ENCODE measurements around the gene GALNT9.

GRCh38 chr12:132345126-132345525 is 15.7 kb upstream of the GALNT9 start:
- TF ChIP-seq HOXB13 (CRISPR knock-in tag; IDR thresholded peaks at IDR 0.05; ENCODE audit: low read depth) (no peak), CTCF (IDR thresholded peaks at IDR 0.05) (no peak), POLR2A (IDR thresholded peaks at IDR 0.05; ENCODE audit: low read length) (no peak), CBX8 (IDR thresholded peaks at IDR 0.05) (no peak), CEBPB (IDR thresholded peaks at IDR 0.05) (no peak), KDM1A (IDR thresholded peaks at IDR 0.05; ENCODE audit: low read depth) (no peak), JUNB (IDR thresholded peaks at IDR 0.05) (no peak), USF2 (IDR thresholded peaks at IDR 0.05) (no peak), MAX (IDR thresholded peaks at IDR 0.05) (no peak), CHD2 (IDR thresholded peaks at IDR 0.05; ENCODE audit: low read length, partially characterized antibody) (no peak), SMC3 (IDR thresholded peaks at IDR 0.05) (no peak), SREBF2 (IDR thresholded peaks at IDR 0.05) (no peak), MAZ (IDR thresholded peaks at IDR 0.05; ENCODE audit: borderline replicate concordance, low read depth, low read length) (no peak)
- TF ChIP-seq, protein P1, sequence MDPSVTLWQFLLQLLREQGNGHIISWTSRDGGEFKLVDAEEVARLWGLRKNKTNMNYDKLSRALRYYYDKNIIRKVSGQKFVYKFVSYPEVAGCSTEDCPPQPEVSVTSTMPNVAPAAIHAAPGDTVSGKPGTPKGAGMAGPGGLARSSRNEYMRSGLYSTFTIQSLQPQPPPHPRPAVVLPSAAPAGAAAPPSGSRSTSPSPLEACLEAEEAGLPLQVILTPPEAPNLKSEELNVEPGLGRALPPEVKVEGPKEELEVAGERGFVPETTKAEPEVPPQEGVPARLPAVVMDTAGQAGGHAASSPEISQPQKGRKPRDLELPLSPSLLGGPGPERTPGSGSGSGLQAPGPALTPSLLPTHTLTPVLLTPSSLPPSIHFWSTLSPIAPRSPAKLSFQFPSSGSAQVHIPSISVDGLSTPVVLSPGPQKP (IDR thresholded peaks at IDR 0.05; ENCODE audit: low read depth, low read length) = no peak

All from A549 (cell line).